K562 (cell line): Measurements from ENCODE around the gene TBC1D5. TPM values are rescaled to one million over a fixed set of nuclear protein-coding genes. Genes with fewer than 3 reads are reported as not detected.

Experiments used
- ADNP ChIP-seq: fragments of 200-800 bp; sonication (Bioruptor generic); IDR thresholded peaks from 2 replicates; pipeline ENCODE4 v1.6.1; 2016; ENCODE audit warnings: missing genetic modification characterization, missing compliant biosample characterization
- BACH1 ChIP-seq: fragments of 200-800 bp; sonication (Bioruptor generic); IDR thresholded peaks from 2 replicates; pipeline ENCODE4 v1.6.1; 2016; ENCODE audit warnings: missing genetic modification characterization, missing compliant biosample characterization
- BRD9 ChIP-seq: fragments of 450-650 bp; IDR thresholded peaks from 2 replicates; pipeline ENCODE4 v1.6.1; 2018; ENCODE audit warnings: low read depth; ENCODE audit not compliant: partially characterized antibody
- CBFA2T2 ChIP-seq: fragments of 450-650 bp; conservative IDR thresholded peaks from 2 replicates; pipeline ENCODE4 v1.6.1; 2017; ENCODE audit warnings: mild to moderate bottlenecking
- CBFA2T3 ChIP-seq: fragments of 450-650 bp; IDR thresholded peaks from 2 replicates; pipeline ENCODE4 v1.6.1; 2017
- CHCHD3 ChIP-seq: fragments of 250-450 bp; sonication (Bioruptor Pico); IDR thresholded peaks from 2 replicates; pipeline ENCODE4 v2.1.2; 2022; ENCODE audit warnings: mild to moderate bottlenecking
- E2F8 ChIP-seq: fragments of 450-650 bp; IDR thresholded peaks from 2 replicates; pipeline ENCODE4 v1.7.1; 2018; ENCODE audit warnings: mild to moderate bottlenecking, low read depth; ENCODE audit not compliant: partially characterized antibody
- FIP1L1 ChIP-seq: fragments of 200-400 bp; formaldehyde crosslinking; IDR thresholded peaks from 2 replicates; pipeline ENCODE4 v1.6.1; 2018; ENCODE audit warnings: mild to moderate bottlenecking, low read depth, low read length; ENCODE audit not compliant: poor library complexity, severe bottlenecking
- FOXJ2 ChIP-seq: fragments of 200-800 bp; sonication (Bioruptor generic); IDR thresholded peaks from 2 replicates; pipeline ENCODE4 v1.6.1; 2016; ENCODE audit warnings: missing genetic modification characterization, missing compliant biosample characterization
- IRF2 ChIP-seq: sonication (generic); formaldehyde crosslinking; IDR thresholded peaks from 2 replicates; pipeline ENCODE4 v1.8.1; 2022; ENCODE audit warnings: mild to moderate bottlenecking, missing genetic modification reagents
- MAFF ChIP-seq: IDR thresholded peaks from 2 replicates; pipeline ENCODE4 v1.6.1; 2012; ENCODE audit warnings: low read length, improper control_type of control experiment
- MBD1 ChIP-seq: fragments of 250-450 bp; sonication (Bioruptor Pico); IDR thresholded peaks from 2 replicates; pipeline ENCODE4 v1.8.0; 2022; ENCODE audit warnings: inconsistent platforms
- MEF2D ChIP-seq: conservative IDR thresholded peaks from 2 replicates; pipeline ENCODE4 v1.6.1; 2016; ENCODE audit warnings: low read depth, missing genetic modification characterization, missing compliant biosample characterization
- NBN ChIP-seq: fragments of 450-650 bp; IDR thresholded peaks from 2 replicates; pipeline ENCODE4 v1.6.1; 2016; ENCODE audit warnings: low read depth, mild to moderate bottlenecking
- POLR2AphosphoS5 ChIP-seq: IDR thresholded peaks from 2 replicates; pipeline ENCODE4 v1.6.1; 2011; ENCODE audit warnings: mild to moderate bottlenecking, low read depth, low read length, moderate library complexity; ENCODE audit not compliant: control insufficient read depth, insufficient read depth
- SAFB ChIP-seq: fragments of 200-400 bp; formaldehyde crosslinking; IDR thresholded peaks from 2 replicates; pipeline ENCODE4 v1.6.1; 2017; ENCODE audit warnings: low read depth, low read length, borderline replicate concordance
- STAT5A ChIP-seq: IDR thresholded peaks from 2 replicates; pipeline ENCODE4 v1.6.1; 2012; ENCODE audit warnings: low read length, inconsistent platforms, borderline replicate concordance
- TAF15 ChIP-seq: fragments of 200-400 bp; formaldehyde crosslinking; IDR thresholded peaks from 2 replicates; pipeline ENCODE4 v1.6.1; 2017; ENCODE audit warnings: mild to moderate bottlenecking, low read depth, low read length, moderate library complexity
- TARDBP ChIP-seq: fragments of 450-650 bp; IDR thresholded peaks from 2 replicates; pipeline ENCODE4 v1.6.1; 2016
- THAP12 ChIP-seq: fragments of 250-450 bp; sonication (Bioruptor Pico); IDR thresholded peaks from 2 replicates; pipeline ENCODE4 v1.9.0; 2021; ENCODE audit warnings: mild to moderate bottlenecking, inconsistent platforms
- ZNF644 ChIP-seq: fragments of 200-800 bp; sonication (Bioruptor generic); IDR thresholded peaks from 2 replicates; pipeline ENCODE4 v1.6.1; 2016; ENCODE audit warnings: low read depth, missing genetic modification characterization, missing compliant biosample characterization
- ZNF696 ChIP-seq: fragments of 250-450 bp; sonication (Bioruptor Pico); conservative IDR thresholded peaks from 2 replicates; pipeline ENCODE4 v1.4.0; 2020; ENCODE audit warnings: mild to moderate bottlenecking, moderate library complexity
- polyA plus RNA-seq, 8 experiments: library from polyadenylated mRNA; depleted of rRNA in 4 of 8; stranded (reverse) in 5 of 8; unstranded in 3 of 8; fragments of >200 nt; fragmentation: Nextera tagmentation in 2 of 8; fragmentation: Illumina TruSeq in 1 of 8; extraction: Ambion mirVana in 2 of 8; extraction: Trizol in 1 of 8; gene quantifications; 2 replicates each; pipeline versions ENCODE4 v1.2.1 to v1.2.3, GENCODE V29; 2011 to 2014; ENCODE audit warnings: inconsistent platforms in 1 of 8, missing spikeins in 1 of 8
- total RNA-seq, 7 experiments: library from RNA; depleted of rRNA in 6 of 7; stranded (reverse); fragments of >200 nt in 6 of 7; fragmentation: Illumina TruSeq in 2 of 7; extraction: Trizol in 2 of 7; gene quantifications; 2 replicates each; pipeline versions ENCODE4 v1.2.1 to v1.2.3, GENCODE V29; 2011 to 2021; ENCODE audit warnings: low replicate concordance in 1 of 7
- TF ChIP-seq, protein P1 (sequence below): fragments of 250-450 bp; sonication (Bioruptor Pico); IDR thresholded peaks from 2 replicates; pipeline ENCODE4 v1.8.0; 2022; ENCODE audit warnings: inconsistent platforms, mild to moderate bottlenecking, moderate library complexity, borderline replicate concordance

The TBC1D5 gene
- total and polyA plus RNA-seq, 9 of the 15 experiments (the other 6 are each of a cell fraction or from before 2014, with no cell fraction given) = 2.9 to 38.1 (median 25.6) TPM

GRCh38 chr3:17420668-17421067 lies 321.8 kb downstream of the TBC1D5 start (continued):
- TF ChIP-seq THAP12 (CRISPR knock-in tag) (no peak), IRF2 (CRISPR knock-in tag) (no peak), MEF2D (tag) (no peak), ZNF644 (no peak), TAF15 (no peak), FOXJ2 (tag) (peak; percentile 90), MAFF (peak; percentile 4; the same call in 1 of the 2 replicates), BRD9 (no peak), CBFA2T2 (peak; percentile 33; the same call in 1 of the 2 replicates), STAT5A (no peak), SAFB (no peak), FIP1L1 (no peak), BACH1 (tag) (no peak), E2F8 (no peak), MBD1 (no peak), POLR2AphosphoS5 (no peak), TARDBP (no peak), ADNP (tag) (no peak), CHCHD3 (CRISPR knock-in tag) (no peak), CBFA2T3 (peak; percentile 63), ZNF696 (CRISPR knock-in tag) (no peak), NBN (no peak)
- TF ChIP-seq, protein P1, sequence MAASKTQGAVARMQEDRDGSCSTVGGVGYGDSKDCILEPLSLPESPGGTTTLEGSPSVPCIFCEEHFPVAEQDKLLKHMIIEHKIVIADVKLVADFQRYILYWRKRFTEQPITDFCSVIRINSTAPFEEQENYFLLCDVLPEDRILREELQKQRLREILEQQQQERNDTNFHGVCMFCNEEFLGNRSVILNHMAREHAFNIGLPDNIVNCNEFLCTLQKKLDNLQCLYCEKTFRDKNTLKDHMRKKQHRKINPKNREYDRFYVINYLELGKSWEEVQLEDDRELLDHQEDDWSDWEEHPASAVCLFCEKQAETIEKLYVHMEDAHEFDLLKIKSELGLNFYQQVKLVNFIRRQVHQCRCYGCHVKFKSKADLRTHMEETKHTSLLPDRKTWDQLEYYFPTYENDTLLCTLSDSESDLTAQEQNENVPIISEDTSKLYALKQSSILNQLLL (CRISPR knock-in tag) = no peak
